ENCODE data around the gene PRSS22. TPM values are rescaled to one million over a fixed set of nuclear protein-coding genes. Genes with fewer than 3 reads are reported as not detected.

Gene PRSS22
- total RNA-seq, 2 experiments from 2014 or later: not detected

DNA sequence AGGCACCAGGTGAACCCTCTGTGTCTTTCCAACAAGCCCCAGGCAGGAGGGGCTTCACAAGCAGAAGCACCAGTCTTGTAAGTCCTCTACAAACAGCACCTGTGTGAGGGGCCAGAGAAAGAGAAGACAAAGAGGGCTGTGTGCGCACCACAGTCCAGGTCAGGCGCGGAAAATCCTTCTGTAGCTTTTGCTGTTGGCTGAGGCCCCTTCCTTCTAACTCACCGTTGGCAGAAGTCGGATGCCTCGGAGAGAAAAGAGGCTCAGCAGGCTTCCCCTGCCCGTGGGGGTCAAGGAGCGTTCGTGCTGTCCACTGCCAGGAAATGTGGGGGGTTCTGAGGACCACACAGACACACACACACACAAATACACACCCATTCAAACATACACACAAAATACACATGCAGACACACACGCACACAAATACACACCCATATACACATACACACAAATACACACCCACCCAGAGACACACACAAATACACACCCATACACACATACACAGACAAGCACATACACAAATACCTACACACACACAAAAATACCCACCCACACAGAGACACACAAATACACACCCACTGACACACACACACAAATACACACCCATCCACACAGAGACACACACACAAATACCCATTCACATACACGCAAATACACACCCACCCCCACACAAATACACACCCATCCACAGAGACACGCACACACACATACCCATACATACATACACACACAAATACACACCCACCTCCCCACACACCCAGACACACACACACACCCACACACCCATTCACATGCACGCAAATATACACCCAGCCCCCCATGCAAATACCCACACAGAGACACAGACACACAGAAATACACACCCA is 21.1 kb downstream of the PRSS22 start:
- Histone ChIP-seq H3K9me2 (ENCODE audit: insufficient read depth, low read length) (no peaks in the 10 kb centered on the region), H2AFZ (ENCODE audit: low read length) (no peak overlapping the region), H3K4me3 (ENCODE audit: low read depth, low read length, poor library complexity, severe bottlenecking) (no peak overlapping the region), H4K20me1 (ENCODE audit: insufficient read depth, low read length) (no peaks in the 10 kb centered on the region), H3K79me2 (ENCODE audit: insufficient read depth, low read depth, low read length) (no peaks in the 10 kb centered on the region), H3K4me2 (ENCODE audit: low read length) (no peak overlapping the region), H3K4me1 (ENCODE audit: insufficient read depth, low read length, poor library complexity, severe bottlenecking) (no peaks in the 10 kb centered on the region), H3K36me3 (ENCODE audit: insufficient read depth, low read length) (no peaks in the 10 kb centered on the region), H3K27ac (ENCODE audit: low read depth, low read length, poor library complexity, severe bottlenecking) (no peak overlapping the region), H3K9me3 (ENCODE audit: low read length) (no peaks in the 10 kb centered on the region)
- no peak for TF ChIP-seq EZH2phosphoT487 (IDR thresholded peaks at IDR 0.05; ENCODE audit: borderline replicate concordance, low read depth, low read length)
- TF ChIP-seq, protein P1, sequence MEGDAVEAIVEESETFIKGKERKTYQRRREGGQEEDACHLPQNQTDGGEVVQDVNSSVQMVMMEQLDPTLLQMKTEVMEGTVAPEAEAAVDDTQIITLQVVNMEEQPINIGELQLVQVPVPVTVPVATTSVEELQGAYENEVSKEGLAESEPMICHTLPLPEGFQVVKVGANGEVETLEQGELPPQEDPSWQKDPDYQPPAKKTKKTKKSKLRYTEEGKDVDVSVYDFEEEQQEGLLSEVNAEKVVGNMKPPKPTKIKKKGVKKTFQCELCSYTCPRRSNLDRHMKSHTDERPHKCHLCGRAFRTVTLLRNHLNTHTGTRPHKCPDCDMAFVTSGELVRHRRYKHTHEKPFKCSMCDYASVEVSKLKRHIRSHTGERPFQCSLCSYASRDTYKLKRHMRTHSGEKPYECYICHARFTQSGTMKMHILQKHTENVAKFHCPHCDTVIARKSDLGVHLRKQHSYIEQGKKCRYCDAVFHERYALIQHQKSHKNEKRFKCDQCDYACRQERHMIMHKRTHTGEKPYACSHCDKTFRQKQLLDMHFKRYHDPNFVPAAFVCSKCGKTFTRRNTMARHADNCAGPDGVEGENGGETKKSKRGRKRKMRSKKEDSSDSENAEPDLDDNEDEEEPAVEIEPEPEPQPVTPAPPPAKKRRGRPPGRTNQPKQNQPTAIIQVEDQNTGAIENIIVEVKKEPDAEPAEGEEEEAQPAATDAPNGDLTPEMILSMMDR (conservative IDR thresholded peaks at IDR 0.05; ENCODE audit: low read length): no peak
- intact Hi-C loops (cut with micrococcal nuclease; ENCODE audit: unreplicated experiment): no loop called here
- BruUV-seq (replicated peaks): no TSS peak
- ChIA-PET POLR2A (no interaction called here), CTCF (ENCODE audit: unreplicated experiment) (no interaction called here)
- no peak for DNase-seq (ENCODE audit: low spot score)

DNA sequence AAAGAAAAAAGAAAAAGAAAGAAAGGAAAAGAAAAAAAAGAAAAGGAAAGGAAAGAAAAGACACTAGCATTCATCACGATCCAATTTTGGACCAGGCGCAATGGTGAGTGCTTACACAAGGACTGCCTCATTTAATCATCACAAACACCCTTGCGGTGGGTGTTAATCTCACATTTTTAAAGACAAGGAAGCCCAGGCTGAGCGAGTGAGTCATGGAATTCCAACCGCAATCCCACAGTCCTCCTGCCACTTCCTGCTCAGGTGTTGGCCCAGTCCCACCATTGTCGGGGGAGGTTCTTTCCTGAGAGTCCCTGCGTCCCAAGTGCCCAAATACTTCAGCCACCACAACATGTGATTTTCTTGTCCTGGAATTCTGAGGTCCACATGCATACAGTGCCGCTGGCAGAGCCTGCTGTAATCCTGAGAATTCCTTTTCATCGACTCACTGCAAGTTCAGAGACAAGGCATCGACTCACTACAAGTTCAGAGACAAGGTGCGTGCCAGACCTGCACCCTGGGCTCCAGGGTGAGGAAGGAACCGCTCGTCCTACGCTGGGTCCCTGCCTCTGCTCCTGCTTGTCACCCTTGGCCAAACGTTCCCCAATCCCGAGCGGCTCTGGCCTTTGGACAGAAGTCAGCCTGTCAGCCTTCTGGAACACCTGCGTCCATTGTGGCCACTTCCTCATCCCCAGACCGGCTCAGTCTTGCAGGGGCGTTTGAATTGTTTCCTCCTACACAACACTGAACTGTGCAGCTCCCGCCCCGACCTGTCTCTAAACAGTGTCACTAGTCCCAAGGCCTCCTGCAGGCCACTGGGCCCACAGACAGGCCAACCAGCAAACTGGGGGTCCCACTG is 22.1 kb downstream of the PRSS22 start:
- no peak overlapping the region for H3K4me2 ChIP-seq (ENCODE audit: low read length)
- CTCF ChIA-PET (ENCODE audit: unreplicated experiment): no interaction called here

More for the DNA sequence above, 22.1 kb downstream of the PRSS22 start:
- no peaks in the 10 kb centered on the region for H4K20me1 ChIP-seq (ENCODE audit: insufficient read depth, low read length)
- H3K36me3 ChIP-seq (ENCODE audit: insufficient read depth, low read length): no peaks in the 10 kb centered on the region
- H2AFZ ChIP-seq (ENCODE audit: low read length): no peak overlapping the region
- TF ChIP-seq EZH2phosphoT487 (IDR thresholded peaks at IDR 0.05; ENCODE audit: borderline replicate concordance, low read depth, low read length): no peak
- TF ChIP-seq, protein P1 (conservative IDR thresholded peaks at IDR 0.05; ENCODE audit: low read length): no peak
- no peaks in the 10 kb centered on the region for H3K9me2 ChIP-seq (ENCODE audit: insufficient read depth, low read length)
- intact Hi-C loops (cut with micrococcal nuclease; ENCODE audit: unreplicated experiment): no loop called here
- no peak overlapping the region for H3K4me3 ChIP-seq (ENCODE audit: low read depth, low read length, poor library complexity, severe bottlenecking)
- H3K27ac ChIP-seq (ENCODE audit: low read depth, low read length, poor library complexity, severe bottlenecking): no peak overlapping the region
- H3K9me3 ChIP-seq (ENCODE audit: low read length): no peaks in the 10 kb centered on the region
- POLR2A ChIA-PET: no interaction called here
- H3K79me2 ChIP-seq (ENCODE audit: insufficient read depth, low read depth, low read length): no peaks in the 10 kb centered on the region
- DNase-seq (ENCODE audit: low spot score): no peak
- no peaks in the 10 kb centered on the region for H3K4me1 ChIP-seq (ENCODE audit: insufficient read depth, low read length, poor library complexity, severe bottlenecking)
- no TSS peak for BruUV-seq (replicated peaks)
